Measurements from ENCODE around the gene AXIN2.
"Not testable (repeated sequence)": the region's sequence is repeated elsewhere in the genome, so short reads cannot be mapped to it uniquely, and the experiment has no call there.

Gene AXIN2

GRCh38 chr17:65515512-65515911, 45.9 kb downstream of the AXIN2 start:
- TF ChIP-seq CTCF (IDR thresholded peaks at IDR 0.05; ENCODE audit: insufficient read depth, low read depth, low read length, missing control alignments), result no peak
- no peak overlapping the region for H3K4me3 ChIP-seq (ENCODE audit: low read depth, low read length)
- no peak for DNase-seq (ENCODE audit: low read depth)

- DNase-seq (ENCODE audit: low read depth), result no peak
- no peak overlapping the region for H3K4me3 ChIP-seq (ENCODE audit: low read depth, low read length)
- TF ChIP-seq CTCF (IDR thresholded peaks at IDR 0.05; ENCODE audit: insufficient read depth, low read depth, low read length, missing control alignments), result no peak
These were observed 46.9 kb downstream of the AXIN2 start for GRCh38 chr17:65514541-65514940.

- DNase-seq (ENCODE audit: low read depth), result no peak
- no peak overlapping the region for H3K4me3 ChIP-seq (ENCODE audit: low read depth, low read length)
- TF ChIP-seq CTCF (IDR thresholded peaks at IDR 0.05; ENCODE audit: insufficient read depth, low read depth, low read length, missing control alignments), result no peak
These were observed 47.4 kb downstream of the AXIN2 start for GRCh38 chr17:65514082-65514481.

- no peak for DNase-seq (ENCODE audit: low read depth)
- no peak overlapping the region for H3K4me3 ChIP-seq (ENCODE audit: low read depth, low read length)
- TF ChIP-seq CTCF (IDR thresholded peaks at IDR 0.05; ENCODE audit: insufficient read depth, low read depth, low read length, missing control alignments), result no peak
These were observed 50.1 kb downstream of the AXIN2 start for GRCh38 chr17:65511316-65511715.

GRCh38 chr17:65509032-65509431, 52.4 kb downstream of the AXIN2 start:
- no peak overlapping the region for H3K4me3 ChIP-seq (ENCODE audit: low read depth, low read length)
- DNase-seq (ENCODE audit: low read depth), result peak; percentile 39
- TF ChIP-seq CTCF (IDR thresholded peaks at IDR 0.05; ENCODE audit: insufficient read depth, low read depth, low read length, missing control alignments), result no peak

- not testable (repeated sequence) for DNase-seq (ENCODE audit: low read depth); H3K4me3 ChIP-seq (ENCODE audit: low read depth, low read length)
These were observed 56.8 kb downstream of the AXIN2 start for GRCh38 chr17:65504673-65505072.

GRCh38 chr17:65504141-65504540, 57.3 kb downstream of the AXIN2 start:
- no peak for DNase-seq (ENCODE audit: low read depth)
- H3K4me3 ChIP-seq (ENCODE audit: low read depth, low read length), result no peak overlapping the region
- TF ChIP-seq CTCF (IDR thresholded peaks at IDR 0.05; ENCODE audit: insufficient read depth, low read depth, low read length, missing control alignments), result no peak
